NCI-H1436 (cell line): ENCODE measurements around the gene ZNF280A.

ENCODE experiments used
- DNase-seq: peaks from one replicate; lab custom pipeline; 2025; lab: John Stamatoyannopoulos, UW

The ZNF280A gene, protein sequence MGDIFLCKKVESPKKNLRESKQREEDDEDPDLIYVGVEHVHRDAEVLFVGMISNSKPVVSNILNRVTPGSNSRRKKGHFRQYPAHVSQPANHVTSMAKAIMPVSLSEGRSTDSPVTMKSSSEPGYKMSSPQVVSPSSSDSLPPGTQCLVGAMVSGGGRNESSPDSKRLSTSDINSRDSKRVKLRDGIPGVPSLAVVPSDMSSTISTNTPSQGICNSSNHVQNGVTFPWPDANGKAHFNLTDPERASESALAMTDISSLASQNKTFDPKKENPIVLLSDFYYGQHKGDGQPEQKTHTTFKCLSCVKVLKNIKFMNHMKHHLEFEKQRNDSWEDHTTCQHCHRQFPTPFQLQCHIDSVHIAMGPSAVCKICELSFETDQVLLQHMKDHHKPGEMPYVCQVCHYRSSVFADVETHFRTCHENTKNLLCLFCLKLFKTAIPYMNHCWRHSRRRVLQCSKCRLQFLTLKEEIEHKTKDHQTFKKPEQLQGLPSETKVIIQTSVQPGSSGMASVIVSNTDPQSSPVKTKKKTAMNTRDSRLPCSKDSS

DNA sequence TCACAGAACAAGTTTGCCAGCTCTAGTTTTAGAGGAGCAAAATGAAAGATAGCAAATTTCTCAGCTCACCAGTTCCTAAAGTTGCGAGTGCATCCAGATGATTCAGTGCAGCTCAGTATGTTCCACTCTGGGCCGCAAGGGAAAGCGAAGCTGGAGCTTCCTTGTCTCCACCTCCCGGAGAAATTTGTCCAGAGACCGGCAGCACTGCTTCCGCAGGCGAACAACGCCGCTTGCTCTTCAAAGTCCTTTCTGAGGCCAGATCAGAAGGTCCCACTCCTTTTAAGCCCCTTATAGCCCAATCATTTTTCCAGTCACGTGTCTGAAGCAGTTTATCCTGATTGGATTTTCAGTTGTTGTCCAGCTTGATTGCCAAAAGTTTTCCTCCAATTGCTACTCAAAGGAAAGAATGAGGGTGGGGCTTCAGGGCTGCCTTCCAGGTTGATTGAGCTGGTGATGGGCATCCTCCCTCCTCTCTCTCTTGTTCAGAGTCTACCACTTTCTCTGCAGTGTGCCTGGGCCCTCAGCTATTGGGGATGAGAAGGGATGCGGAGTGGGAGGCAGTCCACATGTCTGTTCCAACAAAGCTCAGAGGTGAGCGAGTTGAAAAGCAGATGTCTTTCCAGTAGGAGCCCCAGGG, at the start of gene ZNF280A:
TSS of gene ZNF280A (minus strand) at position 251 of the 637 bp plus-strand sequence. CDS start 4,640 bp downstream, outside the sequence.
- no peak for DNase-seq

DNA sequence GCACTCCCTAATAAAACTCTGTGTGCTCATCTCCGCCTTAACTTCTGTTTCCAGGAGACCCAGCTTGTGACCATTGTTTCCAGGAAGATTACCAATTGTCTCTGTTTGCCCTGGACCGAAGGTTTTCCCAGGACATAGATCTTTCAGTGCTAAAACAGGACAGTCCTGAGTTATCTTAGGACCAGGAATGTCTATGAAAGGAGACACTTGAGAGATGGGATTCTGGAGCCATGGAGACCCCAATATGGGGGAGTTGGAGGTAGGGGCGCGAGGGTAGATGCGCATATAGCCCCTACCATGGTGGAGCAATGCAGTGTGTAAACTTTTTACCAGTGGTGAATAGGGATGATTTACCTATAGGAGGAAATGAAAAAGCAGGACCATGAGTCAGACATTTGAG, 49.1 kb upstream of the ZNF280A start:
- no peak for DNase-seq

DNA sequence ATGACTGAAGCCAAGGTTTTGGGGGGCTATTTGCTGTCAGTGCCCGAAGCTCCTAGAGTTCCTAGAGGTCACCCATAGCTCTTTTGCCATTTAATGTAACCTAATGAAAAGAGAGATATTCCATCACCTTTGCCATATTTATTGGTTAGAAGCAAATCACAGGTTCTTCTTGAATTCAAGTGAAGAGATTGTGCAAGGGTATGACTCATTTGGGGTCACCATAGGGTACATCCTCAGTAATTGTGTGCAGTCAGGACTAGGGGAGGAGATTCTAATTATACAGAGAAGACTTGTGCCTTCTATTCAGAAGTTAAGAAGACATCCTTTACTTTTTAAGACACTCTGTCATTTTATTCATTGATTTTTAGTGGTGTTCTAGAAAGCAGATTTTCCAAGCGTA, 45.9 kb upstream of the ZNF280A start:
- DNase-seq = no peak

DNA sequence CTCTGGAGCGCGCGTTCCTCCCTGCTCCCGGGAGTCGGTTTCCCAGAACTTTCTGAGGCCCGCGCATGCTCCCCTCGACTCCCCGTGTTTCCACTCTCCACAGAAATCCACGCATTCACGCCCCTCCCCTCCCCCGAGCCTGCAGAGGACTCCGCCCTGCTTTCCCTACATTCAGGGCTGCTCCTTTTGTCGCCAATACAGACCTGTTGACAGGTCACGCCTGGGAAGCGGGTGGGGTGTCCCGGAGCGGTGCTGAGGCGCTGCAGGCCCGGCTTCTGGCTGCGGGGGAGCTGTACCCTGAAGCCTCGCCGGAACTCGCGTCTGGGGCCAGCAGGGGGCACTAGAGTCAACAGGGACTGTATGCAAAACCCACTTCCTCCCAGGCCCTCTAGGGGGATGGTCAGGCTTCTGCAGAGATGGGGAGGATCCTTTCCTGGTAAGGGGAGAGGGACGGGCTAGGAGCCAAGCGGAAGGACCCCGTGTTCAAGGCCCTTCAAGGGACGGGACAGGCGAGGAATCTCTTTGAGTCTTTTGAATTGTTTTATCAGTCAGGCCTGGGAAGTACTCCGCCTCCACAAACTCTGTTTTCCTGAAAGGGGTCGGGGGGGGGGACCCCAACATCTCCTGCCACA, 39.0 kb upstream of the ZNF280A start, which contains the start of gene PRAME:
TSS of gene PRAME (minus strand) at position 294 of the 632 bp plus-strand sequence. CDS start 2,433 bp downstream, outside the sequence.
- peak; percentile 85 for DNase-seq

DNA sequence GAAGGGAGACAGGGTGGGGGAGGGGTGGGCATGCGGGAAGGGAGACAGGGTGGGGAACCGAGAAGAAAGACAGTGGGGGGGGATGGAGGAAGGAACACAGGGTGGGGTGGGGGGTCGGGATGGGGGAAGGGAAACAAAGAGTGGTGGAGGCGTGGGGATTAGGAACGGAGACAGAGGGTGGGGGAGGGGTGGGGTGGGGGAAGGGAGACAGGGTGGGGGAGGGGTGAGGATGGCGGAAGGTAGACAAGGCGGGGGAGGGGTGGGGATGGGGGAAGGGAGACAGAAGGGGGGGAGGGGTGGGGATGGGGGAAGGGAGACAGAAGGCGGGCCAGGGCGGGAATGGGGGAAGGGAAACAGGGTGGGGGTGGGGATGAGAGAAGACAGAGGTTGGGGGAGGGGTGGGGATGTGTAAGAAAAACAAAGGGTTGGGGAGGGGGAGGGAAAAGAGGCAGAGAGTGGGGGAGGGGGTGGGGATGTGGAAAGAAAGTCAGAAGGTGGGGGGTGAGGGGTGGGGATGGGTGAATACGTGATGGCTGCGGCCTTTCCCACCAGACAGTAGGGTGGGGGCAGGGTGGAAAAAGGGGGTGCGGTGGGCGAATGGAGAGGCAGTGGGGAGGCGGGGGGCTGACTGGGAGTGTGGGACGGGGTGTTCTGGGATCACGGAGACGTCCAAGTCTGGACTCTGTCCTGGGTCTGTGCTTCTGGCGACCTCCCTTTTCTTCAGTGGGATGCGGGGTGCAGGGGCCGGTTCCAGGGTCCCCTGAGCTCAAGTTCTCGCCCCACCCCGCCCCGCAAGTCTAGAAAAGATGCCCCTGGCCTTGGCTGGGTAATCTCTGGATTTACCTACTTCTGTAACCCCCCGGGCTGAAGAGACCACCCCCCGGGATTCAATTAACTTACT, 38.3 kb upstream of the ZNF280A start:
- no peak for DNase-seq

DNA sequence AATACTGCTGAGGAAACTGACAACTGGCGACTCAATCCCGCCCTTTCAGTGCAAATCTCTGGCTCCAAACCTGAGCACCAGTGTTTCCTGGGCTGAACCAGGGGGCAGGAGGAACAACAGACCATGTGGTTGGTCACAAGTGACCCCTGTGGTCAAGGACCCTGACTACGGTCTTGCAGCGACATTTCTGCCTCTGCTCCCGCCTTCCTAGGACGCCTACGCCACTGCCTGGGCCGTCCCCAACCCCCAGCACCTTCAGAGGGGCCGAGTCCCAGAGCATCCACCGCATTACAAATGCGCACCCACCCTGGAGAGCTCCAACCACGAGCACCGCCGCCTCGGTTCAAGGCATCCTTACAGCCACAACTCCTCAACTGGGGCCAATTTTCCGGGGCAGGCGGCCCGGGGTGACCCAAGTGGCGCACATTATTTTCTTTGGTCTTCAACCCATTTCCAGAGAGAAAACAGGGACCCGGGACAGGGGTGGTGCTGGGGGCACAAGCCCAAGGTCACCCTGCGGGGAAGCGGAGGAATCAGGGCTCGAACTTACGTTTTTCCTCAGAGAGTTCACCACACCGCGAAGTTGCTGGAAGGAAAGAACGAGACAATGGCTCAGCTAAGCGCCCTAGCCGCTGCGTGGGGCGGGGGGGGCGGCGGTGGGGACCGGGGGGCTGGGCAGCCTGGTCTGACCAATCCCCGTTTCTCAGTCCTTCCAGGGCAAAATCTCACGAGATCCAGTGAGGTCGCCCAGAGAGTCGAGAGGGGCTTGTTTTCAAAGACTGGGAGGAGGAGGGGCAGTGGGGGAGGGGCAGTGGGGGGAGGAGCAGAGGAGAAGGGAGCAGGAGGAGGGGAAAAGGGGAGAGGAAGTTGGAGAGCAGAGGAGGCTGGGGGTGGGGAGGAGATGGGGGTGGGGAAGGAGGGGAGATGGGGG, 37.2 kb upstream of the ZNF280A start:
- DNase-seq = no peak

DNA sequence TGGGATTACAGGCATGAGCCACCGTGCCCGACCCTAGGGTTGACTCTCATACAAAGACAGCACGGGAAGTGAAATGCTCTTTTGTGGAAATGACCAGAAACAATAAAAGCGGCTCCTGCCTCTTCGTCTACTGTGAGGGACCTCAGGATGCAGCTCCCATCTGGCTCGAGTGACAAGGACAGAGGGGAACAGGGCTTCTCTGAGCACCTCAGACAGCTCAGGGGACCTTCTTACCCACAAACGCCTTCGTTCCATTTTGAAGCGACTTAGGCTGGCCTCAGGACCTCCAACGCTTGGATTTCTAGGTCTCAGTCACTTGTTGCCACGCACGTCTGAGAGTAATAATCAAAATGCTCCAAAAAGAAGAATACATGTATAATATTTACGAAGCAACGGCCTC, 36.5 kb upstream of the ZNF280A start:
- no peak for DNase-seq

DNA sequence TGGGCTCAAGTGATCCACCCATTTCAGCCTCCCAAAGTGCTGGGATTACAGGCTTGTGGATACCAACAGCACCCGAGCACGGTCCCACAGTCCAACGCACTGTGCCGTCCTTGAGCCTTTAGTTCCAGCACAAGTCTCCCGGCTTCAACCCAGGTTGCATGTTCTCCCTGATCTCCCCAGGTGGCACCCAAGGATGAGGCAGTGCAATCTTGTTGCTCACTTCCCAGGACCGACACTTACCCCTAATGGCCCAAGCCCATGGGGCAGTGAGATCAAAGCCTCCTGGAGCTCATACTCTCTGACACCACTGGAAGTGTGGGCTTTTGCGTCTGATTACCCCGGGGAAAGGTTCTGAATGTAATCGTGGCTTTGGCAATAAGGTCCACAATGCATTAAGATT, 35.5 kb upstream of the ZNF280A start:
- no peak for DNase-seq

DNA sequence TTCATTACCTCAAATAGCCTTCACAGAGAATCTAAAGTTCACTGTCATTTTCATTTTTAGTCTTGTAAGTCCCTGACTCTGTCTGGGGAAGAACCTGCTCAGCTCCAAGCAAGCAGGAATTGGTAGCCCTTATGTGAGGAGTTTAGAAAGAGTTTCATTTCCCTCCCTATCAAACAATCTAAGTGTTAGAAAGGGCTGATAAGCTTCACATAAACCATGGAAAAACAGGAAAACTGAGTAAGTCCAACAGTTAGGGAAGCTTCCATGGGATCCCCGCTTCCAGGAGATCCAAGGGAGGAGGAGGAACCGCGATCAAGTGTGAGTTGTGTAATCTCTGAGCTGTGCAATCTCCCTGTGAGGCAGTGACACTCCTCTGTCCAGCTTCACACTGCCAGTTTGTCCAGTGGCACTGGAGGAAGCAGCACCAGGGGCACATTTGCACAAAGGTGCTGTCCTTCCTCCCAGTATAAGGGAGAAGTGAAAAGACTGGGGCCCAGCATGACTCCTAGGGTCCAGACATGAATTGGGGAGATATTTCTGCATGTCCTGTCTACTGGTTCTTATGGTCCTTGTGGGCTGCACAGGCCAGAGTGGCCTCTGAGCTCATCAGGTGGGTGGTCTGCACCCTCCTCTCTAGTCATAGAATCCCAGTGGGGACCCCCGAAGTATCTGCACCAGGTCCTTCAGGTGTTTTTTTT, 34.7 kb upstream of the ZNF280A start:
- no peak for DNase-seq

DNA sequence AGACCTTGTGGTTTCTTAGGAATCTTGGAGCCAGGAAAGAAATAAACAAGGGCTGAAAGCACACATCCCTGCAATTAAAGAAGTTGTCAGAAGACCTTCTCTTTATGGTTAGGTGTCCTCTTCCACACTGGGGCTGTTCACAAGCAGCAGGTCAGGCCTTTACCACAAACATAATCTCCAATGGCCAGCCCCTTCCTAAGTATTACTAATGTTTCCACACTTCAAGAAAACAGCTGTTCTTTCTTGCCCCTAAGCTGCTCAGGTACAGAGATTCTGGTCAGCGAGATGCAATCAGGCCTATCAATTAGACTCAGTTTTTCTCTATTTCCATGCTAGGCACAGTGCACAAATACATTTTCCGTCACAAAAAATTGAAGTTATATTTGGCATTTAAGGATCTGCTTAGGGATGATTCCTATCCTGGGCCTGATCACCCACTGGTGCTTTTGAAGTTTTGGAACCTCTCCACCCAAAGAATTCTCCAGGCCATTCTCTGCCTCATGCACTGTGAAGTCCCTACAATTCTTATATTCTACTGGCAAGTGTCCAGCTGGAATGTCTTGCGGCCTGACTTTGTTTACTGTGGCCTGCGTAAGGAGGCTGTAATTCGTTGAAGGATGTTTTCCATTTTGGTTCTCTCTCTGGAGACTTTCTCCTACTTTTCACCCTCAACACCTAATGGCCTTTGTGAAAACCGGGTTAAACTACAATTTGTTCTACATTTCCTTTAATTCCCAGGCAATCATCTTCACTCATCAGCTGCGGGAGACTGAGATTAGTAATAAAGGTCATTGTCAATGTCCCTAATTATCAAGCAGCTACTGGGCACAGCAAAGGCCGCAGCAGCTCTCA, 33.9 kb upstream of the ZNF280A start:
- DNase-seq = no peak

DNA sequence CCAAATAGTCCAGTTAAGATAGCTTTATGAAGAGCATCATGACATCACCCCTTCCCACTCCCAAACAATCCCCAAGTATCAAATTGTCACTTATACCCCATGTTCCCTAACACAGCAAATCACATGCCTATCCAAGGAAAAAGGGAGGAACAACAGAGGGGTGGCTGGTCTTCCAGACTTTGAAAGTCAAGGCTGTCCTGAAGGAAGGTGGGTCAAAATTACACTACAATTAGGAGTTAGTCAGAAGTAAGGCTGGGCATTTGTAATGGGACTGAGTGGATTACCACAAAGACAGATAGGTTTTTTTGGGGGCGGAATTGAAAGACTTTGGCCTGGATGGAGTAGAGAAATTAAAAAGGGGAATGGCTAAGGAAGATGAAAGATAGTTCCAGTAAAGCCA, 33.1 kb upstream of the ZNF280A start:
- DNase-seq = no peak

DNA sequence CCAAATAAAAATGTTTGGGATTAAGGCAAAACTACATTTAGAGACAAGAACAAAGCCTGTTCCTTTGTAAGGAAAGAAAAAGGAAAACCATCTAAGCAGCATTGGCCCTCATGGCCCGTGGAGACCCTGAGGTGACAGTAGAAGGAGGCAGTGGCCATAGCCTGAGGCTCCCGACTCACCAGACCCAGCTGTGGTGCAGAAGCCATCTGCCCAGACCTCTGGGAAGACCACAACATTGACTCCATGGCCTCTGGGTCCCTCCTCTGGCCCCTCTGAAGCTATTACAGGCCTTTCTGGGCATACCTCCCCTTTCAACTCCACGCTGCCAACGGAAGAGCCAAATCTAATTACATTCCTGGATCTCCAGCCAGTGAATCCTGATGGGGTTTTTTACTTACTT, 32.6 kb upstream of the ZNF280A start:
- DNase-seq = no peak

DNA sequence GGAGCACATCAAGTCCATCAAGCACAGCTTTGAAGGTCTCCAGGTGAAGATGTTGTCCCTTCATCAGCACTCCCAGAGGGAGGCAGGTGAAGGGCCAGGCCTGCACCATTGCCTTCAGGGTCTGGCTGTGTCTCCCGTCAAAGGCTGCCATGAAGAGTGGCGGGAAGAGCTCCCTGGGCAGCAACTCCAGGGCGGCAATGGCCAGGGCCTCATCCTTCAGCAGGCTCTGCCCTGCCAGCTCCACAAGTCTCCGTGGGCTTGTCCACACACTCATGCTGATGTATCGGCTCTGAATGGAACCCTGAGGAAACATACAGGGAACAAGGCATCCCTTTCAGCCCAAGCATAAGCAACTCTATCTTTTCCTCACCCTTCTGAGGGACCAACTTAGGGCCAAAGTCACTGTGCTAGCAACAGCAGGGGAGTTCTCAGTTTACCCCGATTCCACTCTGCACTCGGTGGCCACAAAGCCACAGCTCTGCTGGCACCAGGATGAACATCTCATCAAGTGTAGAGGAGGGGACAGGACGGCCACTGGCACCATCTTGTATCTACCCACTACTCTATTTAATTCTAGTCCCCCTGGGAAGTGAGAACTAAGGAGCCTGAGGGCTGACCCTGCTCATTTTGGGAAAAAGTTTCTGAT, 30.8 kb upstream of the ZNF280A start:
- DNase-seq = no peak

DNA sequence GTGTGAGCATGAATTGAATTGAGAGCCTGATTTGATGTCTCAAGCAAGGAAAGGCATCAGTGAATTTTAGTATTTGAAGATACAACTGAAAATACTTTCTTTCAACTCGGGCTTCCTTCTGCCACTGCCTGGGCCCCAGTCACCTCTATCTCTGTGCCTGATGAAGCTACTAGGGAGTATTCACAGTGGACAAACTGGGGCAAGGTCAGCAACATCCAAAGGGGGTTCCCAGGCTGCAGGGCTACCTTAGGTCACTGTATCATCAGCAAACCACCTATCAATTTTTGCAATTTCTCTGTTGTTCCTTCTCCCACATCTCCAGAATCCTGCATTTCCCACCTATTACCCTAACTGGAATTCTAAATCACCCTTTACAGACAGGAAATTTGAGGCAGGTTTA, 28.8 kb upstream of the ZNF280A start:
- no peak for DNase-seq

DNA sequence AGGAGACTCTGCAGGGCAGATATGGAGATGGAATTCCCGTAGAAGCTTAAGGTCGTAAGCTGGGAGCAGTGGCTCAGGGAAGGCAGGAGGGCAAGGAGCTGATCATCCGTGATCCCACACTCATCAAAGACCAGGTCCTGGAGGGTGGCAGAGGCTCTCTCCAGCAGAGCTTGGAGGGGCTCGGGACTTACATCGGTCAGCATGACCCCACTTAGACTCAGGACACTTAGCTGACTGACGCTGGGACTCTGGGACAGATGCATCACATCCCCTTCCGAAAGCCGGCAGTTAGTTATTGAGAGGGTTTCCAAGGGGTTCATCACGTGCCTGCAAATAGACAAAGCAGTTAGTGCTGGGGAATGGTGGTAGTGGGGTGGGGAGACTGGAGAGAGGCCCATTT, 28.2 kb upstream of the ZNF280A start:
- no peak for DNase-seq

DNA sequence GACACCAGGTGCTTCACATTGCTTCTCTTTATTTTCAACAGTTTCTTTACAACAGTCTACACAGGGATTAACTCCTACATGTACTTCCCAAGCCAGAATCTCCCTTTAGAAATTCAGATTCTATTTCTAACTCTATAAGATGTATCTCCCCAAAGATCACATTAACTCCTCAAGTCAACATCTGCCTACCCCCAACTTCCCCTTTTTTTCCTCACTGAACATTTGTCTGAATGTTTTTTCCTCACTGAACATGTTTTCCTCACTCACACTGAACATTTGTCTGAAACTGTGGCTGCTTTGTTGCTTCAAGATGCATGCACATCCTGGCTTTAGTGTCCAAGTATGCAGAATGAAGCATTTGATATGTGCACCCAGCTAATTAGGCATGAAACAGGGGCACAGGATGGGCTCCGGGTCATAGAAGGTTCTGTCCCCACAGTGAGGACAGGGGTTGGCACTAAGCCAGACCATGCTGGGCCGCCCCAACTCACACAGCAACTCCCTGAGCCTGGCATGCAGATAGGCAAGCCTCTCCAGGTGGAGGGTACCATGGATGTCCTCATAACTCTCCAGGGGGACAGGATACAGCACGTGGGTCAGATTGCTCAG, 27.7 kb upstream of the ZNF280A start:
- no peak for DNase-seq

DNA sequence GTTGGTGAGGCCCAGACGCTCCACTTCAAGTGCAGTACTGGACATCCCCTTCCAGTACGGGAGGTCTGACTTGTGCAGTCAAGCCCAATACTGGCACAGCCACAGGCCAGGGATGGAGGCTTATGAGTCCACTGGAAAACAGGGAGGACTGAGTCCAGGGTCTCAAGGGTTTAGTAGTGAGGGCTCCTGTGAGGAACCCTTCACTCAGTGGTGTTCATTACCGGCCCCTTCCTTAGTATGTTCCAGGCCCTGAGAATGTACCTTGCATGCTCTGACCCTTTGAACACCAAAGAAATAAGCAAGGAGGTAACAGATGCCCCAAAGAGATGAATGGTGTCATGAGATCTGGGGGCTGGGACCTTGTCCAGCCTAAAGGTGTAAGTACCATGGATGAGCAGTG, 27.2 kb upstream of the ZNF280A start:
- DNase-seq = no peak

DNA sequence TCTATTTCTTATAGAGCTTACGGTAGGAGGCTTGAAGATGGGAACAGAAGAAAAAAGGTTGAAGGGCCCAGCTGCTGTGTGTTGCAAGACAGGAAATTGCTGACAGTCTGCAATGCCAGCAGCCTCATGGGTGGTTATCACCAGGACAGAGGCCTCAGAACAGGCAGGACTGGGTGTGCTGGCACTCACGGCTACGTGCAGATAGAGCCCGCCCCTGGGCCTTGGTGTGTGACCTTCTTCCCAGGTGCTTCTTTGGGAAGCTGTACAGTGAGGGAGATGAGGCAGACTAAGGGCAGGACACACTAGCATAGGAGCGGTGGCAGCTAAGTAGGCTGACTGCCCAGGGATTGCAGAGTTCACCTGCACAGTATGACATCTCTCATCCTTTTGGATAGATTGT, 26.4 kb upstream of the ZNF280A start:
- DNase-seq = no peak
